AG04449 (cell line): ENCODE results near the gene XAGE2.

Source experiments
- CTCF ChIA-PET: fragments of 350-600 bp; formaldehyde crosslinking; extraction: SDS; loops from one replicate; lab custom pipeline; 2021; ENCODE audit warnings: antibody characterized with exemption; lab: Yijun Ruan, JAX
- POLR2A ChIA-PET: fragments of 400-600, 350-600 bp; formaldehyde crosslinking; extraction: SDS; loops from one replicate; lab custom pipeline; 2020; ENCODE audit warnings: antibody characterized with exemption, inconsistent platforms; lab: Yijun Ruan, JAX
- DNase-seq: peaks from one replicate; pipeline ENCODE4 v3.0.0-alpha.2; 2010; ENCODE audit warnings: low read depth, low spot score
- H3K4me3 ChIP-seq: 2 replicates; pipeline ENCODE4 v1.5.1; 2011; ENCODE audit warnings: low read depth, mild to moderate bottlenecking, control low read depth, low read length
- TF ChIP-seq, protein P1 (sequence below): IDR thresholded peaks from one replicate; pipeline ENCODE4 v1.5.1; 2011; ENCODE audit warnings: mild to moderate bottlenecking, moderate library complexity, low read length, control low read depth, inconsistent platforms; ENCODE audit not compliant: insufficient read depth; ENCODE audit errors: missing control alignments

The XAGE2 gene

DNA sequence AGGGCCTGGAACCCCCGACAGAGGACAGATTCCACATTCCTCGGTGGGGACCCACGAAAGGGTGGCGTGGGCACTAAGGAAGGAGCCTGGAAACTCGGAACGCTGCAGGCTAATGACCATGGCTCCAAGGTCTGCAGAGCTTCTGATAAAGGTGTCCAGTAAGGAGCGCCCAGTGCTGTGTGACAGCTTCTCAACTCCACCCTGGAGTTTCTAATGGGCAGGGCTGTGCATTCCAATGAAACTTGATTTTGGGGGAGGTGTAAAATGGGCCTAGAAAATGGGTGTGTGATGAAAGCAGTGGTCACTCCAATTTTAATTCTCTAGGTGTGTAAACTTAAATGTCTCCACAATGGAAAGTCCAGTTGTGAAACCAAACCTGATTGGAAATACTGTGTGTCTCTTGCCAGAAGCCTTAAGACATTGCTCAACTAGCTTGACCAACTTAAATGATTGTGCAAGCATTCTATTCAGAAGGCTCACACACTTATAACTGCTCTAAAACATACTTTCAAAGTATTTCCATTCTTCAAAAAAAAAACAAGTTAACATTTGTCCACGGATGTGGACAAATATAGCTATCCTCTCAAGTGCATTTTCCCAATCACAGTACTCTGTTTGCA lies 52.1 kb downstream of the XAGE2 start:
- no peak for DNase-seq
- no peak overlapping the region for H3K4me3 ChIP-seq
- TF ChIP-seq, protein P1, sequence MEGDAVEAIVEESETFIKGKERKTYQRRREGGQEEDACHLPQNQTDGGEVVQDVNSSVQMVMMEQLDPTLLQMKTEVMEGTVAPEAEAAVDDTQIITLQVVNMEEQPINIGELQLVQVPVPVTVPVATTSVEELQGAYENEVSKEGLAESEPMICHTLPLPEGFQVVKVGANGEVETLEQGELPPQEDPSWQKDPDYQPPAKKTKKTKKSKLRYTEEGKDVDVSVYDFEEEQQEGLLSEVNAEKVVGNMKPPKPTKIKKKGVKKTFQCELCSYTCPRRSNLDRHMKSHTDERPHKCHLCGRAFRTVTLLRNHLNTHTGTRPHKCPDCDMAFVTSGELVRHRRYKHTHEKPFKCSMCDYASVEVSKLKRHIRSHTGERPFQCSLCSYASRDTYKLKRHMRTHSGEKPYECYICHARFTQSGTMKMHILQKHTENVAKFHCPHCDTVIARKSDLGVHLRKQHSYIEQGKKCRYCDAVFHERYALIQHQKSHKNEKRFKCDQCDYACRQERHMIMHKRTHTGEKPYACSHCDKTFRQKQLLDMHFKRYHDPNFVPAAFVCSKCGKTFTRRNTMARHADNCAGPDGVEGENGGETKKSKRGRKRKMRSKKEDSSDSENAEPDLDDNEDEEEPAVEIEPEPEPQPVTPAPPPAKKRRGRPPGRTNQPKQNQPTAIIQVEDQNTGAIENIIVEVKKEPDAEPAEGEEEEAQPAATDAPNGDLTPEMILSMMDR = no peak
- ChIA-PET CTCF (no interaction called here), POLR2A (no interaction called here)

GRCh38 chrX:52422884-52423283 lies 54.1 kb downstream of the XAGE2 start:
- TF ChIP-seq, protein P1 = no peak
- POLR2A ChIA-PET = no interaction called here
- CTCF ChIA-PET = no interaction called here
- peak; percentile 60 for DNase-seq
- no peak overlapping the region for H3K4me3 ChIP-seq

GRCh38 chrX:52424656-52425055 lies 55.8 kb downstream of the XAGE2 start:
- ChIA-PET CTCF (no interaction called here), POLR2A (no interaction called here)
- no peak for DNase-seq

More at GRCh38 chrX:52424656-52425055, 55.8 kb downstream of the XAGE2 start:
- no peak overlapping the region for H3K4me3 ChIP-seq
- TF ChIP-seq, protein P1 = no peak
